ENCODE measurements around the gene ISYNA1.
"Not testable (repeated sequence)": the region's sequence is repeated elsewhere in the genome, so short reads cannot be mapped to it uniquely, and the experiment has no call there.

The ISYNA1 gene

DNA sequence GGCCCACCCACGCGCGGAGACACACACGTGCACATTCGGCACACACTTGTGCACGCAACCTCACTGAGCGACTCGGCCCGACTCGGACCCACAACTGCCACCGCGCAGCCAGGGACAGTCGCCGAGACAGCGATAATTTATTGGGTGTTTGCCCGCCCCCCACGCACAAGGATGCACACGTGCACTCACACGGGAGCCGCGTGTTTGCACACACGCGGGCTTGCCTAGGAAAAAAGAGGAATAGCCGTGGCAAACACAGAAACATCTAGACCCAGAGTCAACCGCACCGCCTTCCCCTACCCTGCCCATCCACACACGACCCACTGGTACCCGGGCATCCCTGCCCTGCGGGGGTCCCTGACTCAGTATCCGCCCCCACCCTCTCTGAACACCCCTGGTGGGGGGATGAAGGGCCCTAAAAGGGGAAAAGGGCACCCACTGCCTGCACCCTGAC lies 19.9 kb downstream of the ISYNA1 start:
- DNase-seq, result no peak

DNA sequence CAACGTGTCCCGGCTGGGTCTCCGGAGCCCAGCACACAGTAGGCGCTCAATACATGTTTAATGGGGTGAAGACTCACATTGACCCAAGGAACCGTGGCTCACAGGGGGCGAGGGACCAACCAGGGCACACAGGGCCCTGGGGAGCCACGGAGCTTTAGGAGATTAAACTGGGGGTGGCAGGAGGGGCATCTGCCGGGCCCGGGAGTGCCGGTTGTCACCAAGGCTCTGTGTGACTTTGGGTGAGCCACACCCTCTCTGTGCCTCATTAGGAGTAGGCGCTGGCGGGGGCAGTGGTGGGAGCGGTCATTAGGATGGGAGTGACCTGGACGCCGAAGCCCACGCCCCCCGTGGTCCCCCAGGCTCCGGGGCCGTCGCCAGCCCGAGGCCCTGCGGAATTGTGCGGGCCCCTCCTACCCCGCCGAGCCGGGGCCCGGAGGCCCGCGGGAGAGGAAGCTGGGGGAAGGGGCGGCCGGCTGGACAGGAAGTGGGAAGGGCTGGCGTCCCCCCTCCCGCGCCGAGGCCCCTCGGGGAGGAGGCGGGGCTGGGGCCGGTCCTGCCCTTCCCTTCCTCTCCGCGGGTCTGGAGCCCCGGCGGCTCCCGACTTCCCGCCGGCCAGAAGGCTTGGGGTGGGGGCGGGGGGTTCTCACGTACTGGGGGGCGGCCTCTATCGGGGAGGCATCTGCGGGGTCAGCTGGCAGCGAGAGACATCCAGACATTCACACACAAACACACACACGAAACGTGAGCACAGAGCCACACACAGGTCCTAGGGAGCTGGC lies 20.5 kb downstream of the ISYNA1 start:
- DNase-seq, result peak; percentile 81

DNA sequence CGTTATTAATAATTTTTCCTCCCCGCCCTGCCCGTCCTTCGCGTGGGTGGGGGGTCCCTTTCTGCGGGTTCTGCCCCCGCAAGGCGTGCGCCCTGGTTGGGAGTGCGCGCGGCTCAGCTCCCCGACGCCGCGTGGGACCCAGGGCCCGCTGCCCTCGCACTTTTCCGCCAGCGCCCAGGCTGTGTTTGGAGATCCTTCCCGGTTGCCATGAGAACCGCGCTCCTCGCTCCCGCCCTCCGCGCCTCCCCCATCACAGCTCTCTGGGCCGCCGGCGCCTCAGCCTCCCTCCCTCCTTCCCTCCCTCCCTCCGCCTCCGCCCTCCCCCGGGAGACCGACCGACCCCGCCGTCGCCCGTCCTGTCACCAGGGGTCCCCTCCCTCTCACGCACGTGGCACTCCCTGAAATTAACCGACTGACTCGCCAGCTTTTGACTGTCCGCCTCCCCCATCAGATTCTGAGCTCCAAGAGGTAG lies 21.1 kb downstream of the ISYNA1 start:
- DNase-seq, result peak; percentile 87

DNA sequence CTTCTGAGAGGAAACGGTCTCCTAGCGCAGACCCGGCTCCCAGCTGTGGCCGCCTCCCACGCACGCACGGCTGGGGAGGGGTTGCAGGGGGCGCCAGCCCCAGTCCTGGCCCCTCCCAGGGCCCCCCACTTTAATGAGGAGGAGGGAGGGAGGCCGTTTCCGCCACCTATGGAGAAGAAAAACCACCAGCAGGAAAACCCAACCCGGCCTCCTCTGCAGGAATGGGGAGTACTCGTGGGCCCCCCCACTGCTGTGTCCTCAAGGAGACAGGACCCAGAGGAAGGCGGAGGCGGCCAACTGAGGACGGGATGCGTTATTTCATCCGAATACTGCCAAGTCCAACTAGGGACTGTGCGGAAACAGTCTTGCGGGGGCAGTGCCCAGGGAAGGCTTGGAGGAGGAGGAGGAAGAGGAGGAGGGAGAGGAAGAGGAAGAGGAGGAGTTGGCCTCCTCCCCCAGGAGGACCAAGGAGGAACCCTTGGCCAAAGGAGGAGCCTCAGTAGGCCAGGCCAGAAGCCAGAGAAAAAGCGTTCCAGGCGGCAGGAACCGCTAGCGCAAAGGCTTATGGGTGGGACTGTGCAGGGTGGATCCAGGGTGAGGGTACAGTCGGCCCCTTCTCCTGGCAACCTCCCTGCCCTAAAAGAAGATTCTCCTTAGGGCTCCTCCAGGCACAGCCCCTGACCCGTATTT lies 22.6 kb downstream of the ISYNA1 start:
- DNase-seq, result peak; percentile 93

DNA sequence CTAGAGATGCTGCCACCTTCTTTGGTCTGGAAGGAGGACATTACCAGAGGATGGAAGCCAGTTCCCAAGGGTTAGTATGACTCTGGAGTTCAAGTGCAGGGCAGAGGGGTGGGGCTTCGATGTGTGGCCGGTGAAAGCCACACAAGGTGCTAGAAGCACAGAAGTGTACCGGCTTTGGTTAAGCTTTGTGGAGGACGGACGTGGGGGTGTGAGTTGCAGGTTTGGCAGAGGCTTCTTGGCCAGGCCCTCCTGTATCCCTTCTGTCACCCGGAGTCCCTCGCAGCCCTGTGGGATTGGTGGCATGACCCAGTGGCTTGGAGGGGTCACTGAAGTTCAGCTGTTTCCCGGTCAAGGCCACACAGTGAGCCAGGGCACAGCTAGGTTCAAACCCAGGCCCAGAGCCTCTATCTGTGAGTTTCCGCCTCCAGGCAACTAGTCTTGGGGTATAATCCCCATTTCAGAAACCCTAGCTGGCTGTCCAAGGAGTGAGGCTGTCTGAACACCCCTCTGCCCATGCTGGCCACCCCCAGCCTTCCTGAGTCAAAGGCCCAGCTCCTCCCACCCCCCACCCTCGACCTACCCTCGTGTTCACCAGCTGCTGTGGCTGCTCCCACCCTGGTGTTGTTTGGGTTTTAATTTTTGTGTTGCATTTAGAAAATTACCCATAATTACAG lies 23.3 kb downstream of the ISYNA1 start:
- DNase-seq, result peak; percentile 53

DNA sequence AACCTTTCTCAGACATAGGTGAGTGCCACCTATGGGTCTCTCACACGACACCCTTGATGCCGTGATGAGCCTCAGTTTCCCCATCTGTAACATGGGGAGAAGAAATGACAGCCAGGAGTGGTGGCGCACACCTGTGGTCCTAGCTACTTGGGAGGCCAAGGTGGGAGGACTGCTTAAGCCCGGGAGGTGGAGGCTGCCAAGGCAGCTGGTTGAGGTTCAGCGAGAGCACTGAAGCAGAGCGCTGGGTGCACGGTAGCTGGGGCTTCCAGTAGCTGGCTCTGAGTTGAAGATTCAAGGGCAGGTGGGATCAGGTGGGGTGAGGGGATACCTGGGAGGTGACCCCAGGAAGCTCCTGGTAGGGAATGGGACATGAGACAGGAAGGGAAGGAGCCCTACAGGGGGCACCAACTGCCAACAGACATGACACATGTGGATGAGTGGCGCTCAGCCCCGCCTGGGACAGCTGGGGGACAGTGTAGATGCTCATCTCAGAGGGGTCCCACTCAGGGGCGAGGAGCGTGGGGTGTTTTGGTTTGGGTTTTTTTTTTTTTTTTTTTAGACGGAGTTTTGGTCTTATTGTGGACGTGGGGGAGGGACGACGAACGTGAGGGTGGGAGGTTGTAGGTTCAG lies 25.2 kb downstream of the ISYNA1 start:
- DNase-seq, result no peak

DNA sequence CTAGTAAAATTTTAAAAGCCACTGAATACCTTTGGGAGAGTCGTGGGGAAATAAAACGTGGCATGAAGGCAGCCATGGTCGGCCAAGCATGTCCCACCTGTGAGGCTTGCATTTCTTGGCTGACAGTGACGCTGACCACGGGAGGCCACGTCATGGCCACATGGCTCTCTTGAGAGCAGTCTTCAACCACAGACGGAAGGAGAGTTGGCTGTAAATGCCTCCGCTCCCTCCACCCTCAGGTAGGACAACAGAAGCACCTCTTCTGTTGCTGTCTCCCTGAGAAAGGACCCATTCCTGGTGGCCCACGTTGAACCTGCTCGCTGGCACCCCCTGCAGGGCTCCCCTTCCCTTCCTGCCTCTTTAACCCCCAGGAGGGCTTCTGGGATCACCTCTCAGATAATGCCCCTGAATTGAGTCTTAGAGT lies 29.9 kb downstream of the ISYNA1 start:
- DNase-seq, result peak; percentile 35

DNA sequence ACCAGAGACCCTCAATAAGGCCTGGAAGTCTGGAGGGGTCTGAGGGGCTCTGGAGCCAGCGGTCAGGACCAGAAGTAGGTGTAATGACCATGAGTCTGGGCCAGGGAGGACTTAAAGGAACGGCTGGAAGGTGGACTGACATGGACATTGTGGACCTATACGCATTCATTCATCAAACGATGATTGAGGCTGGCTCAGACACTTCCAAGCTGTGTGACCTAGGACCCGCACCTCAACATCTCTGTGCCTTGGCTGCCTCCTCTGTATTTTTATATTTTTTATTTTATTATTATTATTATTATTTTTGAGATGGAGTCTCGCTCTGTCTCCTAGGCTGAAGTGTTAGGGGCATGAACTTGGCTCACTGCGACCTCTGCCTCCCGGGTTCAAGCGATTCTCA lies 31.2 kb downstream of the ISYNA1 start:
- no peak for DNase-seq

DNA sequence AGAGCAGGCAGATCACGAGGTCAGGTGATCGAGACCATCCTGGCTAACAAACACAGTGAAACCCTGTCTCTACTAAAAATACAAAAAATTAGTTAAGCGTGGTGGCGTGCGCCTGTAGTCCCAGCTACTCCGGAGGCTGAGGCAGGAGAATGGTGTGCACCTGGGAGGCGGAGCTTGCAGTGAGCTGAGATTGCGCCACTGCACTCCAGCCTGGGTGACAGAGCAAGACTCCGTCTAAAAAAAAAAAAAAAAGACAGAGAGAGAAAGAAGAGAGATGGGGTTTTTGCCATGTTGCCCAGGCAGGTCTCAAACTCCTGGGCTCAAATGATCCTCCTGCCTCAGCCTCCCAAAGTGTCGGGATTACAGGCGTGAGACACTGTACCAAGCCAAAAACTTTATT lies 32.2 kb downstream of the ISYNA1 start:
- not testable (repeated sequence) for DNase-seq

DNA sequence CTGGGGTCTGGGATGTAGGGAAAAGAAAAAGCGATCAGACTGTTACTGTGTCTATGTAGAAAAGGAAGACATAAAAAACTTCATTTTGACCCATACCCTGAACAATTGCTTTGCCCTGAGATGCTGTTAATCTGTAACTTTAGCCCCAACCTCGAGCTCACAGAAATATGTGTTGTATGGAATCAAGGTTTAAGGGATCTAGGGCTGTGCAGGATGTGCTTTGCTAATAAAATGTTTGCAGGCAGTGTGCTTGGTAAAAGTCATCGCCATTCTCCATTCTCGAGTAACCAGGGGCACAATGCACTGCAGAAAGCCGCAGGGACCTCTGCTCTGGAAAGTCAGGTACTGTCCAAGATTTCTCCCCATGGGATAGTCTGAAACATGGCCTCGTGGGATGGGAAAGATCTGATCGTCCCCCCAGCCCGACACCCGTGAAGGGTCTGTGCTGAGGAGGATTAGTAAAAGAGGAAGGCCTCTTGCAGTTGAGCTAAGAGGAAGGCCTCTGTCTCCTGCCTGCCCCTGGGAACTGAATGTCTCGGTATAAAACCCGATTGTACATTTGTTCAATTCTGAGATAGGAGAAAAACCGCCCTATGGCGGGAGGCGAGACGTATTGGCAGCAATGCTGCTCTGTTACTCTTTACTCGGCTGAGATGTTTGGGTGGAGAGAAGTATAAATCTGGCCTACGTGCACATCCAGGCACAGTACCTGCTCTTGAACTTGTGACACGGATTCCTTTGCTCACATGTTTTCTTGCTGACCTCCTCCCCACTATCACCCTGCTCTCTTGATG lies 35.3 kb downstream of the ISYNA1 start:
- DNase-seq, result not testable (repeated sequence)

DNA sequence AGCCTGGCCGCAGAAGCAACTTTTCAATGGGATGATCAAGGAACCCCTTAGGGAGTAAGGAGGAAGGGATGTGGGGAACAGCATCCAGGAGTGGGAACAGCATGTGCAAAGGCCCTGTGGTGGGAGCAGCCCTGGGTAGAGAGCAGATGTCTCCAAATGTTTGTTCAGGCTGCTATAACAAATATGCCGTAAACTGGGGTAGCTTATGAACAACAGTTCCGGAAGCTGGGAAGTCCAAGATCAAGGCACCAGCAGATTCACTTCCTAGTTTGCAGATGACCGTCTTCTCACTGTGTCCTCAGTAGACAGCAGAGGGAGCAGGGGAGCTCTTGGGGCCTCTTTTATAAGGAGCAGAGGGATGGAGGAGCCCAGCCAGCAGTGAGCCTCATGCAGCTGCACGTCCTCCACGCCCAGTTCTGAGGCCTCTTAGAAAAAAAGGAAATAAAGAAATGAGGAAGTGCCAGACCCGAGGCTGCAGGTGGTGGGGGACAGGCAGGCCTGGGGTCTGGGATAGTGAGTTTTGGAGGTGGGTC lies 36.3 kb downstream of the ISYNA1 start:
- DNase-seq, result peak; percentile 97

DNA sequence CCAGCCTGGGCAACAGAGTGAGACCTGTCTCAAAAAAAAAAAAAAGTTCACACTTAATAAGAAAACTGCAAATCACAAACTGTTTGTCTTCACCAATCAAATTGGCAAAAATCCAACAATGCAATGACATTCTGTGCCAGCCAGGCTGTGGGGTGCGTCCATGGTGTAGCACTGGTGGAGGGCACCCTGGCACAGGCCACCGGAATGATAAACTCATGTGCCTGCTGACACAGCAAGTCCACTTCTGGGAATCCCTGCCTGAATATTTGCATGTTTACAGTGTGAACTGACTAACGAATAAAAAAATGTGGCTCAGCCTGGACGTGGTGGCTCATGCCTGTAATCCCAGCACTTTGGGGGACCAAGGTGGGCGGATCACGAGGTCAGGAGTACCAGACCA lies 38.9 kb downstream of the ISYNA1 start:
- no peak for DNase-seq

DNA sequence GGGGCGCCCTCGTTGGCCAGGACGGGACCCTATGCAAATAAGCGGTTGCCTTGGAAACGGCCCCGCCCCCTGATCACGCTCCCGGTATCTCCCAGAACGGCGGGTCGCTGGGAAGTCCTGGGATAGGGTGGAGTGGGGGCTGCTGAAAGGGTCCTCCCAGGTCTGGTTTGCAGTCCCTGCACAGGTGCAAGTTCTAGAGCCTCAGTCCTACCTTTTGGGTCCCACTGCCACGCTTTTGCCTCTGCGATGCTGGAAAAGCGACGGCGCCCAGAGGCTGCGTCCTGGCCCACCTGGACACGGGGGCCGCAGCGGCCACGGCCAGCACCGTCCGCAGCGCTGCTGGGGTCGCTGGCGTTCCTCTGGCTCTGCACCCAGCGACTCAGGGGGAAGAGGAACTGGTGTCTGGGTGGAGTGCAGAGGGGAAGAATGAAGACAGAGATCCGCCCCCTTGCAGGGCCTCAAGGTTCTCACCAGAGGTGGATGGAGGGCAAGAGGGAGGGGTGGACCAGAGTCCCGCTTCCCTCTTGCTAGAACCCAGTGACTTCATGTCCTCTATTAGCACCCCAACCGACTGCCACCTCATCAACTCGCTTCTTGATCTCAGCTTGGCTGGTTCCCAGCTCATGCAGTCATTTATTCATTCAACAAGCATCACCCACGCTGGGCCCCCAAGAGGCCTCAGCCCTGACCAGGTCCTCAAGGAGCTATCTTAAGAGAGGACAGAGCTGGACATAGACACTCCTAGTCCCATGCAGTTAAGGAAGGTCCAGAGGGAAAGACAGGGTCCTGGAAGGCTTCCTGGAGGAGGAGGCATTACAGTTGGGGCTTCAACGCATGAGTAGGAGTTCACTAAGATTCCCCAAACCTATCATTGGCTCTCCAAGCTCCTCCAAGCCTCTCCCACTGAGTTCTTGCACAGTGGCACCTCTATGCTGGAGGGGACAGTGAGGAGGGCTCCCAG lies 40.4 kb downstream of the ISYNA1 start, which contains the start of gene LRRC25:
TSS of gene LRRC25 (minus strand) at position 381 of the 961 bp plus-strand sequence. CDS start 659 bp downstream, outside the sequence.
- peak; percentile 36 for DNase-seq

DNA sequence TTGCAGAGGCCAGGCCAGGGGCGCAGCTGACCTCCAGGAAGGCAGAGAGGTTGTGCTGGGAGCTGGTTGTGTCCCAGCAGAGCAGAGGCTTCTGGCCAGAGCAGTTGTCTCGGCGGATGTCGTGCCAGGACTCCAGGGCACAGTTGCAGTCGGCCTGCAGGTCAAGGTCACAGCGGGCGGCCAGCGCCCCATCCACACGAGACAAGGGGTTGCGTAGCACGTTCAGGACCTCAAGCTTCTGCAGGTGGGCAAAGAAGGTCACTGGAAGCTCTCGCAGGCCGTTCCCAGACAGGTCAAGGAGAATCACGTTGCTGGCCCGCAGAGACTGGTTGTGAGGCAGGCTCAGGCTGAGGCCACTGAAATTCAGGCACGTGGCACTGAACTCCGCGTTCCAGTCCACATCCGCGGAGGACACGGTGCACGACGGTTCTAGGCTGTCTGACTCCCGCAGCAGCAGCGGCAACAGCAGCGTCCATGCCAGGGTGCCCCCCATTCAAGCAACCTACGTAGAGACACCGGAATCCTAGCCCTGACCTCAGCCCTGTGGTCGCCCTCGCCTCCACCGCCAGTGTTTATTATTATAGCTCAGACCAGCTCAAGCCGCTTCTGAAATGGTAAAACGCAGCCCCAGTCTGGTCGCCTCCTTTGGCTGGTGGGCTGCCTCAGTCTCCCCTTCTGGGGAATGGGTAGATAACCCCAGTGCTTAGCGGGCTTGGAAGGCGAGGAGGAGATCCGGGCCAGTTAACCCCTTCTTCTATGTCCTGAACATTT lies 41.3 kb downstream of the ISYNA1 start:
- DNase-seq, result no peak

DNA sequence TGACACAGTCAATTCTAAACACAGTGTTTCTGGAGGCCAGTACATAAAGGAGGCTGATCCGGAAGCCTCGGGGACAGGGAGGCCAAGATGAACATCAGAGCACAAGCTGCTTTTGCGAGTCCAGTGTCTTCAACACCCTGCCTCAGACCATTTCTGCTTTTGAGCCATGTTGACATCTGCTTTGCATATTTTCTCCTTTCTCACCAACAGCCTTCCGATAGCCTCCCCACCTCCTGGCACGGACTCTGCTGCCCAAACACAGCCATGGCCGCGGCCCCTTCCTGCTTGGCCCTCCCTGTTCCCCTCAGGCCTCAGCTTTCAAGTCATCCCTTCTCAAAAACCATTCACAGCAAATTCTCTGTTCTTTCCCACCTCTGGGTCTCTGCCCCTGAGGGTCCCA lies 44.1 kb downstream of the ISYNA1 start:
- no peak for DNase-seq

DNA sequence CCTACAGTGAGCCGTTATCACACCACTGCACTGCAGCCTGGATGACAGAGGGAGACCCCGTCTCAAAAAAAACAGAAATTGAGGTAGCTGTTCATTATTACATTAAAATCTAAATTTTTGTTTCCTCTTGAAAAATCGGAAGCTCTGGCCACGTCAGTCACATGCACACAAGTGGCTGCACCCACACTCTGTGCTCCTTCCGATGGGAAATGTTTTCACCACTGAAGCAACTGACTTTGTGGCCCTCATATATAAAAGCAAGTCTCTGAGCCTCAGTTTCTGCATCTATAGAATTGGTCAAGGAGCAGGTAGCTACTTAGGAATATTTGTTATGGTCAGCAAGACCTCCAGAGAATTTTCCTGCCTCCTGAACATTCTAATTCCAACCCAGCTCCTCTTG lies 45.0 kb downstream of the ISYNA1 start:
- no peak for DNase-seq

DNA sequence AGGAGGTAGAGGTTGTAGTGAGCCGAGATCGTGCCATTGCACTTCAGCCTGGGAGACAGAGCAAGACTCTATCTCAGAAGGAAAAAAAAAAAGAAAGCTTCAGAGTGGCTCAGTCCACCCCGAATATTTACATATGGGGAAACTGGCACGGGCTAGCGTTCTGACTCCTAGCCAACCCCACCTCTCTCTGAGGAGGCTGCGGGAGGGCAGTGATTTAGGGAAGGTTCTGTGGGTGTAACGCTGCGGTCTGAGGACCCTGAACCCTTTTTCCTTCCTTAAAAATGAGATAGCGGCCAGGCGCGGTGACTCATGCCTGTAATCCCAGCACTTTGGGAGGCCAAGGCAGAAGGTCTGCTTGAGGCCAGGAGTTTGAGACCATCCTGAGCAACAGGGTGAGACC lies 45.5 kb downstream of the ISYNA1 start:
- DNase-seq, result peak; percentile 73

DNA sequence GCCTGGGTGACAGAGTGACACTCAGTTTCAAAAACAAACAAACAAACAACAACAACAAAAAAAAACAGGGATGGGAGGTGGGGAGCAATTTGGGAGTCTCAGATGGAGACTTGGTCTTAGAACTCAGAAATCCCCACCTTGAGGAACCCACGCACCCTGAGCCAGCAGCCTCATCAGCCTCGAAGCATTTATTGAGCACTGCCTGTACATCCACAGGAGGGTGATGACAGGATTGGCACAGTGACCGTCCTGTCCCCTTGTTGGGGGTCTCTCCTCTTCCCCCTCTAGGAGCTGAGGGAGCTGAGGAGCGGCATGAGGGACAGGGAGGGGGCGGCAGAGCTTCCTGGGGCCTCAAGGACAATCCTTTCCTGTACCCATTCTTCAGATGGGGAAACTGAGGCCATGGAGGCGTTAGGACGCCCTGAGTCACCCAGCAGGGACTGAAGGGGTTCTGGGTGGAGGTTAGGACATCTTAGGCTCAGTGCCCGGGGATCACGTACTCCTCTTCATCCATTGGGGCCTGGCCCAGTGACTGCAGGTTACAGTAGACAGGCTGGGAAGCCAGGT lies 46.3 kb downstream of the ISYNA1 start:
- no peak for DNase-seq
